Measurements from ENCODE around the gene RPS6KL1.

RPS6KL1 gene

GRCh38 chr14:74915826-74916225 is 7.2 kb downstream of the RPS6KL1 start:
- TF ChIP-seq TCF4 (CRISPR knock-in tag; IDR thresholded peaks at IDR 0.05; ENCODE audit: borderline replicate concordance): no peak
- no peak for TF ChIP-seq ISL1 (CRISPR knock-in tag; IDR thresholded peaks at IDR 0.05)
- no peak for TF ChIP-seq ZNF565 (CRISPR knock-in tag; conservative IDR thresholded peaks at IDR 0.05; ENCODE audit: low read depth)
- TF ChIP-seq ESRRG (CRISPR knock-in tag; IDR thresholded peaks at IDR 0.05): no peak
- no peak for TF ChIP-seq ZNF8 (CRISPR knock-in tag; IDR thresholded peaks at IDR 0.05)
- TF ChIP-seq GLIS3 (CRISPR knock-in tag; IDR thresholded peaks at IDR 0.05): no peak
- no peak for TF ChIP-seq PATZ1 (CRISPR knock-in tag; IDR thresholded peaks at IDR 0.05; ENCODE audit: borderline replicate concordance)
- no peak for TF ChIP-seq BACH2 (CRISPR knock-in tag; IDR thresholded peaks at IDR 0.05; ENCODE audit: borderline replicate concordance)
- no peak for TF ChIP-seq ARNTL (CRISPR knock-in tag; IDR thresholded peaks at IDR 0.05; ENCODE audit: borderline replicate concordance, low read depth)
- TF ChIP-seq TOX (CRISPR knock-in tag; IDR thresholded peaks at IDR 0.05; ENCODE audit: borderline replicate concordance): no peak
- TF ChIP-seq RARB (CRISPR knock-in tag; IDR thresholded peaks at IDR 0.05): no peak
- TF ChIP-seq SNAI2 (CRISPR knock-in tag; IDR thresholded peaks at IDR 0.05): no peak
- TF ChIP-seq ZC3H10 (CRISPR knock-in tag; IDR thresholded peaks at IDR 0.05): no peak
- no peak for TF ChIP-seq ZNF70 (CRISPR knock-in tag; IDR thresholded peaks at IDR 0.05)
- no peak for TF ChIP-seq CREB5 (CRISPR knock-in tag; IDR thresholded peaks at IDR 0.05; ENCODE audit: low read depth)
- TF ChIP-seq ZFP30 (CRISPR knock-in tag; IDR thresholded peaks at IDR 0.05): no peak
- no peak for TF ChIP-seq TSHZ2 (CRISPR knock-in tag; IDR thresholded peaks at IDR 0.05)
- no peak for TF ChIP-seq CSDC2 (CRISPR knock-in tag; IDR thresholded peaks at IDR 0.05)
- no peak for TF ChIP-seq ZFP3 (CRISPR knock-in tag; IDR thresholded peaks at IDR 0.05)
- TF ChIP-seq OSR1 (CRISPR knock-in tag; IDR thresholded peaks at IDR 0.05): no peak
- ATAC-seq: no peak

GRCh38 chr14:74915426-74915825 is 7.6 kb downstream of the RPS6KL1 start:
- TF ChIP-seq ZNF8 (CRISPR knock-in tag; IDR thresholded peaks at IDR 0.05) (no peak), BACH2 (CRISPR knock-in tag; IDR thresholded peaks at IDR 0.05; ENCODE audit: borderline replicate concordance) (no peak), ZFP30 (CRISPR knock-in tag; IDR thresholded peaks at IDR 0.05) (no peak), CSRNP3 (CRISPR knock-in tag; IDR thresholded peaks at IDR 0.05) (no peak), TCF4 (CRISPR knock-in tag; IDR thresholded peaks at IDR 0.05; ENCODE audit: borderline replicate concordance) (no peak), PATZ1 (CRISPR knock-in tag; IDR thresholded peaks at IDR 0.05; ENCODE audit: borderline replicate concordance) (no peak), PPARA (CRISPR knock-in tag; IDR thresholded peaks at IDR 0.05; ENCODE audit: borderline replicate concordance) (no peak), ZFP3 (CRISPR knock-in tag; IDR thresholded peaks at IDR 0.05) (no peak), ZNF565 (CRISPR knock-in tag; conservative IDR thresholded peaks at IDR 0.05; ENCODE audit: low read depth) (no peak), ARNTL (CRISPR knock-in tag; IDR thresholded peaks at IDR 0.05; ENCODE audit: borderline replicate concordance, low read depth) (no peak)
- ATAC-seq: no peak

All from SK-N-SH treated with all-trans-retinoic acid at 6 μM for 48 hours (cell line).